OCI-LY1 (cell line): Measurements from ENCODE around the gene LRP6.

Experiments used
- CTCF ChIP-seq: fragments of 200-600 bp; sonication (generic), shearing (Covaris generic); IDR thresholded peaks from 2 replicates; pipeline ENCODE4 v1.5.1; 2017; ENCODE audit warnings: mild to moderate bottlenecking, antibody characterized with exemption, low read length, moderate library complexity, mixed read lengths
- EZH2 ChIP-seq: fragments of 200-600 bp; sonication (generic), shearing (Covaris generic); IDR thresholded peaks from 2 replicates; pipeline ENCODE4 v1.8.0; 2017; ENCODE audit warnings: borderline replicate concordance, mixed run types, mild to moderate bottlenecking, antibody characterized with exemption, low read length, moderate library complexity, mixed read lengths

- TF ChIP-seq CTCF (no peak), EZH2 (no peak)
Measured at GRCh38 chr12:12282761-12283425, 16.0 kb upstream of the LRP6 start.
